PC-3 (cell line): ENCODE results near the gene EPHA2.

Experiments
- EZH2 ChIP-seq: fragments of 300-600 bp; sonication (generic); IDR thresholded peaks from one replicate; pipeline ENCODE4 v1.6.1; 2017; ENCODE audit warnings: antibody characterized with exemption, mild to moderate bottlenecking, low read length; ENCODE audit not compliant: unreplicated experiment
- EZH2phosphoT487 ChIP-seq: fragments of 300-600 bp; sonication (generic); IDR thresholded peaks from 2 replicates; pipeline ENCODE4 v1.6.1; 2018; ENCODE audit warnings: mild to moderate bottlenecking, antibody characterized with exemption, low read length, borderline replicate concordance
- TF ChIP-seq, protein P1 (sequence below): fragments of 300-600 bp; sonication (generic); conservative IDR thresholded peaks from 2 replicates; pipeline ENCODE4 v1.5.1; 2017; ENCODE audit warnings: antibody characterized with exemption, low read depth, mild to moderate bottlenecking, low read length

DNA sequence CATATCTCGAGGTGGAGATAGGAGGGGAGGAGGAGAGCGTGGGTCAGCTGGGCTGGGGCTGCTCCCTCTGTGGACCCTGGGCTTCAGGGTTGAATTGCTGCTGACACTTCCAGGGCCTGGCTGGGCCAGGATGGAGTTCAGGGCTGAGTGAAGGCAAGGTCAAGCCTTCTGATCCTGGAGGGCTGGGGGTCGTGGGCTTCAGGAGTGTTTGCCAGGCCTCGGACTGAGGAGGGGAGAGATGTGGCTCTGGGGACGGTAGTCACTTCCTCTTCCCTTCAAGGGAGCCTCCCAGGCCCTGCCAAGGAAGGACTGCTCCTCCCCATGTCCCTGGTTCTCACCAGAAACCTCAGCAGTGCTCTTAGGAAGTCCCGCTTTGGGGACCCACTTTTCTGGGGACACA, 70.3 kb downstream of the EPHA2 start:
- TF ChIP-seq, protein P1, sequence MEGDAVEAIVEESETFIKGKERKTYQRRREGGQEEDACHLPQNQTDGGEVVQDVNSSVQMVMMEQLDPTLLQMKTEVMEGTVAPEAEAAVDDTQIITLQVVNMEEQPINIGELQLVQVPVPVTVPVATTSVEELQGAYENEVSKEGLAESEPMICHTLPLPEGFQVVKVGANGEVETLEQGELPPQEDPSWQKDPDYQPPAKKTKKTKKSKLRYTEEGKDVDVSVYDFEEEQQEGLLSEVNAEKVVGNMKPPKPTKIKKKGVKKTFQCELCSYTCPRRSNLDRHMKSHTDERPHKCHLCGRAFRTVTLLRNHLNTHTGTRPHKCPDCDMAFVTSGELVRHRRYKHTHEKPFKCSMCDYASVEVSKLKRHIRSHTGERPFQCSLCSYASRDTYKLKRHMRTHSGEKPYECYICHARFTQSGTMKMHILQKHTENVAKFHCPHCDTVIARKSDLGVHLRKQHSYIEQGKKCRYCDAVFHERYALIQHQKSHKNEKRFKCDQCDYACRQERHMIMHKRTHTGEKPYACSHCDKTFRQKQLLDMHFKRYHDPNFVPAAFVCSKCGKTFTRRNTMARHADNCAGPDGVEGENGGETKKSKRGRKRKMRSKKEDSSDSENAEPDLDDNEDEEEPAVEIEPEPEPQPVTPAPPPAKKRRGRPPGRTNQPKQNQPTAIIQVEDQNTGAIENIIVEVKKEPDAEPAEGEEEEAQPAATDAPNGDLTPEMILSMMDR = no peak
- TF ChIP-seq EZH2 = no peak
- no peak for TF ChIP-seq EZH2phosphoT487
